ENCODE data around the gene POLR3E.
"Not testable (repeated sequence)": the region's sequence is repeated elsewhere in the genome, so short reads cannot be mapped to it uniquely, and the experiment has no call there.

The POLR3E gene

GRCh38 chr16:22359679-22360078, 62.5 kb downstream of the POLR3E start:
- DNase-seq (ENCODE audit: low spot score), result no peak
- no peak for FAIRE-seq

- FAIRE-seq, result no peak
- no peak for DNase-seq (ENCODE audit: low spot score)
These were observed 63.9 kb downstream of the POLR3E start for GRCh38 chr16:22360963-22361659.

DNA sequence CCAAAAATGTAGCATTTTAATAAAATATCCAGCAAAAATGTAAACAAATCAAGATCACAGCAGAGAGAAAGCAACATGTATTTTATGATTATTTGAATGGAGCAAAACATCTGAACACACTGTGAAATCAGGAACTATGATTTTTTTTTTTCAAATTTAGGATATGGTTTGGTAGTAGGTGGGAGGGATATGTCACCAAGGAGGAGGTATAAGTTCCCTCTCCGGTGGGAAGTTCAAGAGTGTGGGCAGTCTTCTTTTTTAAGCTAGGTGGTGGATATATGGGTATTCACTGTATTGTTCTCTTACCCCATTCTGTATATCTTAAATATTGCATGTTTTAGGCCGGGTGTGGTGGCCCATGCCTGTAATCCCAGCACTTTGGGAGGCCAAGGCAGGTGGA, 67.0 kb downstream of the POLR3E start:
- DNase-seq (ENCODE audit: low spot score), result no peak
- FAIRE-seq, result no peak

GRCh38 chr16:22366371-22366770, 69.2 kb downstream of the POLR3E start:
- no peak for FAIRE-seq
- no peak for DNase-seq (ENCODE audit: low spot score)

GRCh38 chr16:22366889-22367288, 69.7 kb downstream of the POLR3E start:
- FAIRE-seq (no peak), DNase-seq (ENCODE audit: low spot score) (no peak)

DNA sequence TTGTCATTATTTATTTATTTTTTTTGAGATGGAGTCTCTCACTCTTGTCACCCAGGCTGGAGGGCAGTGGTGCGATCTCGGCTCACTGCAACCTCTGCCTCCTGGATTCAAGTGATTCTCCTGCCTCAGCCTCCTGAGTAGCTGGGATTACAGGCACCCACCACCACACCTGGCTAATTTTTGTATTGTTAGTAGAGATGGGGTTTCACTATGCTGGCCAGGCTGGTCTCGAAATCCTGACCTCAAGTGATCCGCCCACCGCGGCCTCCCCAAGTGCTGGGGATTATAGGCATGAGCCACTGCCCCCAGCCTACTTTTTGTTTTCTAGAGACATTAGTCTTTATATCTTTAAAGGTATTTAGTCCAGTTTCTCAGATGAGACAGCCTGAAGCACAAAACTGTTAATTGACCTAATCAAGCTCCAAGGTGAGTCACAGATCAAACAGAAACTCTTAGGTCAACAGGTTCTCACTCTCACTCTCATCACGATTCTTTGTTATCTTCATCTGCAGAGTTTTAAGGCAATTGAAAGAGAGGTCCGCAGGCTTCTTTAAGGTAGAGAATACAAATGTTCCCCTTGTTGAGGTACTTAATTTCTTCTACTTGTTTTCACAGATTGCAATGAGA, 71.1 kb downstream of the POLR3E start:
- not testable (repeated sequence) for FAIRE-seq

DNA sequence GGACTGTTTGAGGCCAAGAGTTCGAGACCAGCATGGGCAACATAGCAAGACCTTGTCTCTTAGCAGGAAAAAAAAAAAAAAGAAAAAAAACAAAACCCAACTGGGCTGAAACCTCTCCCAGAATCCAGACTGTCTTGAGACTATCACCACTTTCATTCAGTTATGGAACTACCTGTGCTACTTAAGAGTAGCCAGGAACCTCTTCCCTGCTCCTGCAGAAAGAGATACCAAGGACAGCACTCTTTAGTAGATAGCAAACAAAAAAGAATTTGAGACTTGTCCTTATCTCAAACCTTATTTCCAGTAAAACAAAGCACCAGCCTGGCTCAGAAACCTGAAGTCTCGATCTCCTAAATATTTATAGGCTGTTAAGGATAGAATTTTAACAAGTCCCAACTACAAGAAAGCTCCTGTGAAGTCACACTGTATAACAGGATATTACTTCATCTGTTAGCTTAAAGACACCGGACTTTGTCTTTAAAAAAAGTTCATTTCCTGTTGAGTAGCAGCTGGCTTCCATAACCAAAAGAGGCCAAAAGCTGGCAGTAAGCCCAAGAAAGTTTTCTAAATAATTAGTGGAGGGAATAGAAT, 72.1 kb downstream of the POLR3E start:
- DNase-seq (ENCODE audit: low spot score) (no peak), FAIRE-seq (no peak)

More for the DNA sequence above, 71.1 kb downstream of the POLR3E start:
- not testable (repeated sequence) for DNase-seq (ENCODE audit: low spot score)

DNA sequence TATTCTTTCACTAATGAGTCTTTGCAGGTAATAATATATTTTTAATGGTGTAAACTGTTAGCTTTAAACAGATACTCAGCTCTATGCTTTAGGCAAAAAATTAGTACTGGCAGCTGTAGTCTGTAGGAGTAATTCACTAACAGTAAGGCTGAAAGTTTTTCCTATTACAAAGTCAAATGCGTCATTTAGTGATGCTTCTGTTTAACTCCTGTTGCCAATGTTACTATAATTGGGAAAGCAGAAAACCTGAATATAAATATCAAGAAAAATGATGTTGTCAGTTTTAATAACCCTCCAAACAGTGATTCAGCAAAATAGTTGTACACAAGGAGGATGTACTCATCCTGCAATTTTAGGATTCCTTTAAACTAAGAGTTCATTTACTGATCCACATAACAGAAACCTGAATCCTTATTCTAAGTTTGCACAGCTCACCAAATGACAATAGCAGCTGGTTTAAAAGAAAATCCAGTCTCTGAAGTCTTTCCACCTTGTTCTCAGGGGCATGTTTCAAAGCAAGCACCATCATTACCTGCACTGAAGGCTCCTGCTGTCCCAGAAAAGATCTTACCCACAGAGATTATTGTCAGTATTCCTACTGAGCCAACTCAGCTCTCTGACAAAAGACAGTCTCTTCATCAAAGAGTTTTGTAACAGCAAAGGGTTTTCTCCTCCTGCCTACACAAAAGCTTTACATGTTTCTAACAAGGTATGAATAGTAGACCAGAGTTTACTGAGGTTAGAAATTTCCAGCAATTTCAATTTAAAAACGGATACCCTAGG, 73.0 kb downstream of the POLR3E start:
- no peak for DNase-seq (ENCODE audit: low spot score)
- no peak for FAIRE-seq

GRCh38 chr16:22372882-22373661, 75.9 kb downstream of the POLR3E start:
- no peak for FAIRE-seq
- no peak for DNase-seq (ENCODE audit: low spot score)

DNA sequence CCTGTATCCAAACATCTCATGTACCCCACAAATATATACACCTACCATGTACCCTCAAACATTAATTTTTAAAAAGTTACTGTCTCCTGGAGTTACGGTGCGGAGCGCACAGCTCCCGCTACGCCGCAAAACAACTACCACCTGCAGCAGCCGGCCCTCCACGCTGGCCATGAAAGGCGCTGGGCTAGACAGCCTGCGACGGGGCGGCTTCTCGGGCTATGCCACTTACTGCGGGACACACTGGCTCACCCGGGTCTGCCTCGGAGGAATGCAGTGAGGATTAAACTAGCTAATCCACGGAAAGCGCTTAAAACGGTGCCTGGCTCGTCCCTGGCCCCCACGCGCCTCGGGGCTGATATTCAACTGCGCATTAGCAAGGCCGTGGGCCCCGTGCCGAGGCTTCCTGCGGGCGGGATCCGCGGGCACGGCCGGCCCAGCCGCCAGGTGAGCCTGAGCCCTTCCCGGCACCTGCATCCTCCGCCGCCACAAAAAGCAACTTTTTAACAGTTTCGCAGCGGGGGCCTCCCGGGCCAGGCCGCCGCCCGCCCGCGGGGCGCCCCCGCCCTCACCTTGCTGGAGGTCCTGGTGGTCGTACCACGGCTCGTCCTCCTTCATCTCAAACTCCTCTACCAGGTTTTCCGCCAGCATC, 76.6 kb downstream of the POLR3E start:
- DNase-seq (ENCODE audit: low spot score) (no peak), FAIRE-seq (no peak)

DNA sequence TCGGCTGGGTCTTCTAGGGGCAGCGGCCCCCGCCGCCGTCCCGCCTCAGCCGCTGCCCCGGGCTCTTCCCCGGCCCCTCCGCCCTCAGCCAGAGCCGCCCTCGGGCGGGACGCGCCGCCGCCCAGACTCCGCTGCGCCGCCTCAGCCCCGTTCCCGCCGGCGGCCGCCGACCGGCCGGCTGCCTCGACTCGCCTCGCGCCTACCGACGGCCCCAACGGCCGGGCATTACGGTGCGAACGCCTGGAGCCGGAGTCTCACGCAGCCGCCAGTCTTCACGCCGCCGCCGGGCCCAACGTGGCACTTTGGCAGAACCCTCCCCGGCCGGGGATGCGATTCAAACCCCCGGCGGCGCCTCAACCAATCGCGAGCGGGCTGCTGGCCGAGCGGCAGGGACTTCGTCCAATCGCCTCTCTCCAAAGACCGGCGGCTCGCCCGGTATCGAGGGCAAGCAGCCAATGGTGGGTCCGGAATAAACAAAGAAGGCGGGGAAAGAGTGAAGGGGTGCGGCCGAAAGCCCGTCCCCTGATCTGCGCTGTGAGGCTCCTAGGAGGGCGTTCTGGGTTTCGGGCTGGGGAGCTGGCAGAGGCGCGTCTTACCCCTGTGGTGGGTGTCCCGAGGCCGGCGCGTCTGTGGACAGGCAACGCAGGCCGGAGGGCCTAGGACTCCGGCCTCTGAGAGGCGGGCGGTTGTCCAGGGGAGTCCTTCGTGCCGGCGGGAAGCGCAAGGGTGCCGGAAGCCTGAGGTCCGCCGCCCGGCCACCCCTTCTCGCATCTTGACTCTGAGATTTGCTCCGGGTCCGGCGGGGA, 77.3 kb downstream of the POLR3E start, which contains the start of gene CDR2:
Gene CDR2 (minus strand): TSS at position 309 of the 806 bp plus-strand sequence. CDS start 310 bp downstream, outside the sequence.
- peak; percentile 98 for DNase-seq (ENCODE audit: low spot score)
- no peak for FAIRE-seq

DNA sequence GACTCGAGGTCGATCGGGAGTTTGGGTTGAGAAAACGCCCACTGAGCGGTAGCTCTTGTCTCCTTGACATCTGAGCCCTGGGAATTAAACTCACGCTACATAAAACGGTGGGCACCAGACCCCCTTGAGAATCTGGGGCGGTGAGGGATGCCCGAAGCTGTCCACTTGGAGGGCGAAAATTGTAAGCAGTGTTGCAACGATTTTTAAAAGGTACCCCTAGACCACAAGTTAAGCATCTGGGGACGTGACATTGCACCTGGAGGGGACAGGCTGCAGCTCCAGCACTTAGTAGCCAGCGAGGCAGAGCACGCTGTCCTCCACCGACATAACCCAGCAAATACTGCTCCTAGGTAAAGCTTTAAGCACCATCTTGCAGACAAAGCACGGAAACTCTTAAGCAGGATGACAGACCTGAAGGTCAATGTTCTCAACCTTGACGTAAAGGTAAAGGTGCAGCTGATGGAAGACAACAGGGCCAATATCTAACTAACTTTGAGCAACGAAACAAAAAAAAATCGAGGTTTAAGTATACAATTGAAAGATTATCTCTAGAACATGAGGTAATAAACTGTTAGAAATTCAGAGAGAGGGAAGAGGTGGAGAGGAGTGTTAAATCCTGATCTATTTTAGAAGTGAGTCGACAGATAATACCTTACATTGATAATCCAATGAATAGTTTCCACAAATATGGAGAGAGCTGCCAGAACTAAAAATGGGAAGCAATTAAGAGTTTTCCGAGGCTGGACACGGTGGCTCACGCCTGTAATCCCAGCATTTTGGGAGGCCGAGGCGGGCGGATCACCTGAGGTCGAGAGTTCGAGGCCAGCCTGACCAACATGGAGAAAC, 78.1 kb downstream of the POLR3E start:
- no peak for DNase-seq (ENCODE audit: low spot score)

DNA sequence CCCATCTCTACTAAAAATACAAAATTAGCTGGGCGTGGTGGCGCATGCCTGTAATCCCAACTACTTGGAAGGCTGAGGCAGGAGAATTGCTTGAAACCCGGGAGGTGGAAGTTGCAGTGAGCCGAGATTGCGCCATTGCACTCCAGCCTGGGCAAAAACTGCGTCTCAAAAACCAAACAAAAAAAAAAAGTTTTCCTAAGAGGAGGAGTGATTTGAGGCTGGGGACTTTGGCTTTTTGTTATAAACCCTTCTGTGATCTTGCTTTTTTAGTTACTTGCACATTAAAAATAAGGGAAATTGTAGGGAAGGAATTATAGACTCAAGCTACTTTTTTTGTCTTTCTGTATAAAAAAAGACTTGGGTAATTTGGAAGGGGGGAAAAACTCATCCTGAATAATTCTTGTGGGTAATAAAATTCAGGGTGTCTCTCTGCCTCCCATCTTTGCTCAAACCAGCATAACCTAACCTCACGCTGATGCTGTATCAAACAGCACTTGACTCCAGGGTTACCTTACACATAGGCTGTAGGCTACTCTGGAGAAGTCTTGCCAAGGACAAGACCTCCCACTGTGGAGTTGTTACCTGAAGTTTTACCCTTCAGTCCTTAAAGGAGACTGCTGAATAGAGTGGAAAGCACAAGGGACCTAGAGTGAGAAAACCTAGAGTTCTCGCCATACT, 78.9 kb downstream of the POLR3E start:
- DNase-seq (ENCODE audit: low spot score) (no peak), FAIRE-seq (no peak)

More for the DNA sequence above, 78.1 kb downstream of the POLR3E start:
- no peak for FAIRE-seq

- DNase-seq (ENCODE audit: low spot score) (no peak), FAIRE-seq (no peak)
These were observed 82.4 kb downstream of the POLR3E start for GRCh38 chr16:22379656-22380055.

DNA sequence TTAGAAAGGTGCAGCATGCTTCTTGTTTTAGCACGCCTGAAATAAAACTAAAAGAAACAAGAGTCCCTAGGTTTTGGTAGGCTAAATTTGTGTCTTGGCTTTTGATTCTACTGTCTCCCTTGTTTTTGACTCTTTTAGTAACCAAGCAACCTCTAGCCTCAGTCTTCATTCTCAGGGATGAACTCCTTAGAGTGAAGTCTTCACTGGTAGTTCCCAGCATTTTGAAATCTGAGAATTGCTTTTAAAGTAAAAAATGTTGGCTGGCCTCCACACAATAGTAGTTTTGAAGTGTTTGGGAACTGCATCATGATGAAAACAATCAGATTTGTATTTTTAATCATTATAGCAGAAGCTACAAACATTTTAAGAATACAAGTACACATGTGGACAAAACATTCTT, 83.3 kb downstream of the POLR3E start:
- no peak for DNase-seq (ENCODE audit: low spot score)
- no peak for FAIRE-seq

DNA sequence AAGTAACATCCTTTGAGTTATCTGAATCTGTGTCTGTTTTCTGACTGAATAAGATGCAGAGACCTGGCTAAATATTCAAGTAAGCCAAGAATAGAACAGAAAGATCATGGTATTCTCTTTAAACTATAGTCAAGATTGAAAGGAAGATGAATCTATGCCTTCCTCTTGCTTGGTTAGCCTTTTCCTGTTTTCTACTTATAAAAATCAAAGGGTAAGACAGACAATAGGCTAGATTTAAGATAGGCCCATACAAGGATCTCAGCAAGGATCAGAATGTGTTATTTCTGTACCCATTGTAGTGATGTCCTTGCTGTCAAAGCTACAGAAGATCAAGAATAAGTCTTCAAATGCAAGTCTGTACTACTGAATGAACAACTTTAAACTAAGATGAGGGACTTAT, 84.2 kb downstream of the POLR3E start:
- FAIRE-seq (no peak), DNase-seq (ENCODE audit: low spot score) (no peak)

GRCh38 chr16:22383827-22384226, 86.6 kb downstream of the POLR3E start:
- FAIRE-seq (no peak), DNase-seq (ENCODE audit: low spot score) (no peak)
